GM12878 (cell line): ENCODE data around the gene CFAP299. TPM values are rescaled to one million over a fixed set of nuclear protein-coding genes. Genes with fewer than 3 reads are reported as not detected.

Experiments
- CTCF ChIP-seq, 3 experiments: IDR thresholded peaks in 2 of 3; conservative IDR thresholded peaks in 1 of 3; 2 replicates each; pipeline ENCODE4 v1.5.1; 2011; ENCODE audit warnings: low read depth in 3 of 3, low read length in 3 of 3, mild to moderate bottlenecking in 3 of 3, control low read depth in 2 of 3, moderate library complexity in 2 of 3, inconsistent platforms in 1 of 3, mixed read lengths in 1 of 3; ENCODE audit not compliant: control insufficient read depth in 2 of 3, insufficient read depth in 1 of 3; ENCODE audit errors: extremely low read depth in 1 of 3
- ELK1 ChIP-seq: IDR thresholded peaks from 2 replicates; pipeline ENCODE4 v1.6.1; 2012; ENCODE audit warnings: low read depth, low read length, improper control_type of control experiment
- HSF1 ChIP-seq: fragments of 150-350 bp; IDR thresholded peaks from 2 replicates; pipeline ENCODE4 v1.6.1; 2014; ENCODE audit warnings: mild to moderate bottlenecking, low read depth, low read length
- KDM1A ChIP-seq: fragments of 200-600 bp; sonication (generic); IDR thresholded peaks from 2 replicates; pipeline ENCODE4 v1.6.1; 2016; ENCODE audit warnings: borderline replicate concordance
- SREBF2 ChIP-seq: IDR thresholded peaks from 2 replicates; pipeline ENCODE4 v1.6.1; 2012; ENCODE audit warnings: mild to moderate bottlenecking, low read length
- ZSCAN29 ChIP-seq: fragments of 450-650 bp; IDR thresholded peaks from 2 replicates; pipeline ENCODE4 v1.6.1; 2017; ENCODE audit warnings: mild to moderate bottlenecking, moderate library complexity
- polyA plus RNA-seq, 11 experiments: library from polyadenylated mRNA; depleted of rRNA in 4 of 11; unstranded in 6 of 11; stranded (reverse) in 5 of 11; fragments of >200 nt; fragmentation: Nextera tagmentation in 4 of 11; fragmentation: Illumina TruSeq in 1 of 11; extraction: Ambion mirVana in 4 of 11; extraction: Trizol in 1 of 11; gene quantifications; 1 replicate in 1 of 11; 2 replicates in 10 of 11; pipeline versions ENCODE4 v1.2.1 to v1.2.3, GENCODE V29; 2011 to 2016; ENCODE audit warnings: inconsistent platforms in 2 of 11, missing spikeins in 2 of 11, low read depth in 1 of 11
- total RNA-seq, 4 experiments: library from RNA; depleted of rRNA in 3 of 4; stranded (reverse); fragments of >200 nt in 3 of 4; fragmentation: Illumina TruSeq in 1 of 4; extraction: Trizol in 1 of 4; gene quantifications; 2 replicates each; pipeline versions ENCODE4 v1.2.1 to v1.2.3, GENCODE V29; 2013 to 2021
- TF ChIP-seq, protein P1 (sequence below): IDR thresholded peaks from 2 replicates; pipeline ENCODE4 v1.6.1; 2011; ENCODE audit warnings: mild to moderate bottlenecking, low read depth, low read length, moderate library complexity; ENCODE audit not compliant: insufficient replicate concordance
- TF ChIP-seq, protein P2 (sequence below): fragments of 450-650 bp; IDR thresholded peaks from 2 replicates; pipeline ENCODE4 v1.6.1; 2016; ENCODE audit warnings: mild to moderate bottlenecking

CFAP299 gene
- total and polyA plus RNA-seq, 10 of the 15 experiments (the other 5 are each of a cell fraction or from before 2014, with no cell fraction given) = 0.06 to 0.34 TPM; not detected in 8

GRCh38 chr4:80407246-80407645 is 71.7 kb downstream of the CFAP299 start (continued):
- TF ChIP-seq KDM1A (no peak), SREBF2 (no peak), HSF1 (no peak), ELK1 (no peak), CTCF (IDR thresholded peaks at IDR 0.05 in 2 of 3, conservative IDR thresholded peaks at IDR 0.05 in 1 of 3; ENCODE audit: control insufficient read depth in 2 of 3, extremely low read depth in 1 of 3, insufficient read depth in 1 of 3, low read depth in 3 of 3, low read length in 3 of 3) (no peak), ZSCAN29 (no peak)
- TF ChIP-seq, protein P1, sequence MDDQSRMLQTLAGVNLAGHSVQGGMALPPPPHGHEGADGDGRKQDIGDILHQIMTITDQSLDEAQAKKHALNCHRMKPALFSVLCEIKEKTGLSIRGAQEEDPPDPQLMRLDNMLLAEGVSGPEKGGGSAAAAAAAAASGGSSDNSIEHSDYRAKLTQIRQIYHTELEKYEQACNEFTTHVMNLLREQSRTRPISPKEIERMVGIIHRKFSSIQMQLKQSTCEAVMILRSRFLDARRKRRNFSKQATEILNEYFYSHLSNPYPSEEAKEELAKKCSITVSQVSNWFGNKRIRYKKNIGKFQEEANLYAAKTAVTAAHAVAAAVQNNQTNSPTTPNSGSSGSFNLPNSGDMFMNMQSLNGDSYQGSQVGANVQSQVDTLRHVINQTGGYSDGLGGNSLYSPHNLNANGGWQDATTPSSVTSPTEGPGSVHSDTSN = no peak
- TF ChIP-seq, protein P2, sequence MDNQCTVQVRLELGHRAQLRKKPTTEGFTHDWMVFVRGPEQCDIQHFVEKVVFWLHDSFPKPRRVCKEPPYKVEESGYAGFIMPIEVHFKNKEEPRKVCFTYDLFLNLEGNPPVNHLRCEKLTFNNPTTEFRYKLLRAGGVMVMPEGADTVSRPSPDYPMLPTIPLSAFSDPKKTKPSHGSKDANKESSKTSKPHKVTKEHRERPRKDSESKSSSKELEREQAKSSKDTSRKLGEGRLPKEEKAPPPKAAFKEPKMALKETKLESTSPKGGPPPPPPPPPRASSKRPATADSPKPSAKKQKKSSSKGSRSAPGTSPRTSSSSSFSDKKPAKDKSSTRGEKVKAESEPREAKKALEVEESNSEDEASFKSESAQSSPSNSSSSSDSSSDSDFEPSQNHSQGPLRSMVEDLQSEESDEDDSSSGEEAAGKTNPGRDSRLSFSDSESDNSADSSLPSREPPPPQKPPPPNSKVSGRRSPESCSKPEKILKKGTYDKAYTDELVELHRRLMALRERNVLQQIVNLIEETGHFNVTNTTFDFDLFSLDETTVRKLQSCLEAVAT = no peak
